OCI-LY7 (cell line): Measurements from ENCODE around the gene GLG1.
"Not testable (repeated sequence)": the region's sequence is repeated elsewhere in the genome, so short reads cannot be mapped to it uniquely, and the experiment has no call there.

Experiments
- EZH2phosphoT487 ChIP-seq: fragments of 200-600 bp; sonication (generic); IDR thresholded peaks from 2 replicates; pipeline ENCODE4 v1.6.1; 2018; ENCODE audit warnings: low read depth, borderline replicate concordance, mild to moderate bottlenecking, mixed run types, antibody characterized with exemption, low read length, moderate library complexity, mixed read lengths
- TF ChIP-seq, protein P1 (sequence below): fragments of 200-600 bp; sonication (generic); conservative IDR thresholded peaks from 2 replicates; pipeline ENCODE4 v1.5.1; 2014; ENCODE audit warnings: mild to moderate bottlenecking, antibody characterized with exemption, low read length, moderate library complexity, mixed read lengths

DNA sequence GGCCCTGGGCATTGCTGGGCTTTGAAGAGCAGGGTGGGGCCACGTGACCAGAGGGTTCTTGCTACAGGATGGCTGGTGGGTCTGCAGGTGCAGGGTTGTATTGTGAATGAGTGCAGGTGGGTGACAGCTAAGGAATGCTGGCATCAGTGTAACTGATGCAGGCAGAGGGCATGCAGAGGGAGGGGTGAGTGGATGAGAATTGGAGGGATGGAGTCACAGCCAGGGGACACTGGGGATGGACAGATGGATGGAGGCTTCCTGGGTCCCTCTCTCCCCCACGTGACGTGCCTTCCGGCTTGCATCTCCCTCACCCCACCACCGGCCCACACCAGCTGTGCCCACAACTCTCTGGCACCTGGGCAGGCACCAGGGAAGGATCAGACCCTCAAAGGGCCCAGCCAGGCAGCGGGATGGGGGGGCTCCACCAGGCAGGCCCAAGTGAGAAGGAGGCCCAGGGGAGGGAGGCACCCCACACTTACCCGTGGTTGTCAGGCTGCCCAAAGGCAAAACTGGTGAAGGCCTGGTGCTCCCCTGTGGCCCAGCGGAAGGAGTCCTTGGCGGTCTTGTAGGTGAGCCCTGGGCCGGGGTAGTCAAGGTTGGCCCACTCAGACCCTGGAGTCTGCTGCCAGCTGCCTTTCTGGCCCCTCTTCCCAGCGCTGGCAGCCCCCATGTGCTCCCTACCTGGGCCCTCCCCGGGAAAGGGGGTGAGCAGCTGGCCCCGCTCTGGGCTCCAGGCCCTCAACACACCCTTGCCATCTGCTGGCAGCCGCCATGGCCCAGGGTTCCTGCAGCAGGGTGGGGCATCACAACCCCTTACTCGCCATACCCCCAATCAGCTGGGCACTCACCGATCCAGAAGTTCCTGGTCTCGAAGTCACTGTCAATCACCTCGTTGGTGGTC lies 196.6 kb downstream of the GLG1 start:
- TF ChIP-seq, protein P1, sequence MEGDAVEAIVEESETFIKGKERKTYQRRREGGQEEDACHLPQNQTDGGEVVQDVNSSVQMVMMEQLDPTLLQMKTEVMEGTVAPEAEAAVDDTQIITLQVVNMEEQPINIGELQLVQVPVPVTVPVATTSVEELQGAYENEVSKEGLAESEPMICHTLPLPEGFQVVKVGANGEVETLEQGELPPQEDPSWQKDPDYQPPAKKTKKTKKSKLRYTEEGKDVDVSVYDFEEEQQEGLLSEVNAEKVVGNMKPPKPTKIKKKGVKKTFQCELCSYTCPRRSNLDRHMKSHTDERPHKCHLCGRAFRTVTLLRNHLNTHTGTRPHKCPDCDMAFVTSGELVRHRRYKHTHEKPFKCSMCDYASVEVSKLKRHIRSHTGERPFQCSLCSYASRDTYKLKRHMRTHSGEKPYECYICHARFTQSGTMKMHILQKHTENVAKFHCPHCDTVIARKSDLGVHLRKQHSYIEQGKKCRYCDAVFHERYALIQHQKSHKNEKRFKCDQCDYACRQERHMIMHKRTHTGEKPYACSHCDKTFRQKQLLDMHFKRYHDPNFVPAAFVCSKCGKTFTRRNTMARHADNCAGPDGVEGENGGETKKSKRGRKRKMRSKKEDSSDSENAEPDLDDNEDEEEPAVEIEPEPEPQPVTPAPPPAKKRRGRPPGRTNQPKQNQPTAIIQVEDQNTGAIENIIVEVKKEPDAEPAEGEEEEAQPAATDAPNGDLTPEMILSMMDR = not testable (repeated sequence)
- TF ChIP-seq EZH2phosphoT487 = not testable (repeated sequence)
